K562 (cell line): ENCODE data around the gene PRR15L. TPM values are rescaled to one million over a fixed set of nuclear protein-coding genes. Genes with fewer than 3 reads are reported as not detected.

Experiments
- BRD4 ChIP-seq: fragments of 200-600 bp; sonication (generic); IDR thresholded peaks from 2 replicates; pipeline ENCODE4 v1.6.1; 2017; ENCODE audit warnings: inconsistent platforms
- CREM ChIP-seq: IDR thresholded peaks from 2 replicates; pipeline ENCODE4 v1.6.1; 2014; ENCODE audit warnings: antibody characterized with exemption, low read depth
- DPF2 ChIP-seq: fragments of 450-650 bp; IDR thresholded peaks from 2 replicates; pipeline ENCODE4 v1.6.1; 2016
- E2F4 ChIP-seq: sonication (generic); formaldehyde crosslinking; IDR thresholded peaks from 2 replicates; pipeline ENCODE4 v1.8.0; 2022; ENCODE audit warnings: mild to moderate bottlenecking, low read depth, missing genetic modification reagents
- ESRRA ChIP-seq: fragments of 450-650 bp; IDR thresholded peaks from 2 replicates; pipeline ENCODE4 v1.6.1; 2014; ENCODE audit warnings: low read depth, mild to moderate bottlenecking, moderate library complexity, borderline replicate concordance
- IRF2 ChIP-seq: sonication (generic); formaldehyde crosslinking; IDR thresholded peaks from 2 replicates; pipeline ENCODE4 v1.8.1; 2022; ENCODE audit warnings: mild to moderate bottlenecking, missing genetic modification reagents
- JUND ChIP-seq, 2 experiments: IDR thresholded peaks; 2 replicates in 1 of 2; 3 replicates in 1 of 2; pipeline ENCODE4 v1.6.1; 2011; ENCODE audit warnings: borderline replicate concordance in 2 of 2, low read depth in 2 of 2, low read length in 2 of 2, improper control_type of control experiment in 1 of 2, missing biosample characterization in 1 of 2, missing genetic modification characterization in 1 of 2, missing genetic modification reagents in 1 of 2
- KDM5B ChIP-seq: fragments of 200-600 bp; sonication (generic); IDR thresholded peaks from 2 replicates; pipeline ENCODE4 v1.6.1; 2012; ENCODE audit warnings: low read depth, mild to moderate bottlenecking, moderate library complexity, low read length, control low read depth, inconsistent platforms; ENCODE audit not compliant: insufficient replicate concordance
- MECOM ChIP-seq: fragments of 250-450 bp; sonication (Bioruptor Pico); IDR thresholded peaks from 2 replicates; pipeline ENCODE4 v1.8.0; 2022; ENCODE audit warnings: inconsistent platforms
- MTF1 ChIP-seq: fragments of 250-450 bp; sonication (Bioruptor Pico); IDR thresholded peaks from 2 replicates; pipeline ENCODE4 v1.9.0; 2021; ENCODE audit warnings: moderate library complexity, mild to moderate bottlenecking, inconsistent platforms, borderline replicate concordance
- NBN ChIP-seq: fragments of 450-650 bp; IDR thresholded peaks from 2 replicates; pipeline ENCODE4 v1.6.1; 2016; ENCODE audit warnings: low read depth, mild to moderate bottlenecking
- NCOA6 ChIP-seq: fragments of 450-650 bp; IDR thresholded peaks from 2 replicates; pipeline ENCODE4 v1.6.1; 2017; ENCODE audit warnings: mild to moderate bottlenecking
- NFIX ChIP-seq: fragments of 250-450 bp; sonication (Bioruptor Pico); IDR thresholded peaks from 2 replicates; pipeline ENCODE4 v1.4.0; 2020; ENCODE audit warnings: low read depth, mild to moderate bottlenecking, moderate library complexity
- NR2C1 ChIP-seq, 2 experiments: fragments of 450-650 bp; IDR thresholded peaks; 2 replicates each; pipeline ENCODE4 v1.6.1; 2017; ENCODE audit warnings: mild to moderate bottlenecking in 2 of 2, antibody characterized with exemption in 1 of 2, inconsistent platforms in 1 of 2, missing compliant biosample characterization in 1 of 2, missing genetic modification characterization in 1 of 2
- NR4A1 ChIP-seq, 2 experiments: fragments of 250-450 bp in 1 of 2; fragments of 450-650 bp in 1 of 2; sonication (Bioruptor Pico) in 1 of 2; IDR thresholded peaks; 2 replicates each; pipeline versions ENCODE4 v1.4.0 to v1.6.1; 2016 to 2020; ENCODE audit warnings: mild to moderate bottlenecking in 2 of 2, missing compliant biosample characterization in 1 of 2, missing genetic modification characterization in 1 of 2, moderate library complexity in 1 of 2
- POLR2G ChIP-seq: fragments of 200-400 bp; formaldehyde crosslinking; IDR thresholded peaks from 2 replicates; pipeline ENCODE4 v1.6.1; 2017; ENCODE audit warnings: low read depth, mild to moderate bottlenecking, antibody characterized with exemption, low read length, moderate library complexity
- PTBP1 ChIP-seq: fragments of 200-400 bp; formaldehyde crosslinking; IDR thresholded peaks from 2 replicates; pipeline ENCODE4 v1.6.1; 2017; ENCODE audit warnings: low read depth, low read length
- PTTG1 ChIP-seq: fragments of 450-650 bp; IDR thresholded peaks from 2 replicates; pipeline ENCODE4 v1.6.1; 2016; ENCODE audit warnings: low read depth, mild to moderate bottlenecking, missing genetic modification characterization, missing compliant biosample characterization
- SMAD3 ChIP-seq: fragments of 450-650 bp; formaldehyde crosslinking; conservative IDR thresholded peaks from 2 replicates; pipeline ENCODE4 v1.4.0; 2020; ENCODE audit warnings: mild to moderate bottlenecking
- SRSF3 ChIP-seq: fragments of 200-400 bp; formaldehyde crosslinking; IDR thresholded peaks from 2 replicates; pipeline ENCODE4 v1.6.1; 2016; ENCODE audit warnings: mild to moderate bottlenecking, low read length, moderate library complexity; ENCODE audit not compliant: insufficient read depth
- ZNF23 ChIP-seq: fragments of 250-450 bp; sonication (Bioruptor Pico); IDR thresholded peaks from 2 replicates; pipeline ENCODE4 v1.4.0; 2020; ENCODE audit warnings: mild to moderate bottlenecking
- ZNF274 ChIP-seq: IDR thresholded peaks from 2 replicates; pipeline ENCODE4 v1.6.1; 2011; ENCODE audit warnings: low read depth, mild to moderate bottlenecking, low read length, moderate library complexity, borderline replicate concordance
- ZNF347 ChIP-seq: fragments of 450-650 bp; formaldehyde crosslinking; IDR thresholded peaks from 2 replicates; pipeline ENCODE4 v1.4.0; 2020; ENCODE audit warnings: low read depth, mild to moderate bottlenecking, moderate library complexity
- ZNF561 ChIP-seq: fragments of 450-650 bp; formaldehyde crosslinking; conservative IDR thresholded peaks from 2 replicates; pipeline ENCODE4 v1.4.0; 2020; ENCODE audit warnings: mild to moderate bottlenecking, moderate library complexity
- ZNF668 ChIP-seq: fragments of 250-450 bp; sonication (Bioruptor Pico); IDR thresholded peaks from 2 replicates; pipeline ENCODE4 v1.8.0; 2022; ENCODE audit warnings: mild to moderate bottlenecking, inconsistent platforms
- polyA plus RNA-seq, 8 experiments: library from polyadenylated mRNA; depleted of rRNA in 4 of 8; stranded (reverse) in 5 of 8; unstranded in 3 of 8; fragments of >200 nt; fragmentation: Nextera tagmentation in 2 of 8; fragmentation: Illumina TruSeq in 1 of 8; extraction: Ambion mirVana in 2 of 8; extraction: Trizol in 1 of 8; gene quantifications; 2 replicates each; pipeline versions ENCODE4 v1.2.1 to v1.2.3, GENCODE V29; 2011 to 2014; ENCODE audit warnings: inconsistent platforms in 1 of 8, missing spikeins in 1 of 8
- total RNA-seq, 7 experiments: library from RNA; depleted of rRNA in 6 of 7; stranded (reverse); fragments of >200 nt in 6 of 7; fragmentation: Illumina TruSeq in 2 of 7; extraction: Trizol in 2 of 7; gene quantifications; 2 replicates each; pipeline versions ENCODE4 v1.2.1 to v1.2.3, GENCODE V29; 2011 to 2021; ENCODE audit warnings: low replicate concordance in 1 of 7
- TF ChIP-seq, protein P1 (sequence below): sonication (generic); formaldehyde crosslinking; IDR thresholded peaks from 2 replicates; pipeline ENCODE4 v1.8.0; 2022; ENCODE audit warnings: mild to moderate bottlenecking, missing genetic modification reagents
- TF ChIP-seq, protein P2 (sequence below): IDR thresholded peaks from 2 replicates; pipeline ENCODE4 v1.6.1; 2011; ENCODE audit not compliant: insufficient read length; ENCODE audit errors: extremely low read depth

The PRR15L gene
- total and polyA plus RNA-seq, 9 of the 15 experiments (the other 6 are each of a cell fraction or from before 2014, with no cell fraction given): 0.03 TPM; not detected in 8

GRCh38 chr17:47982645-47983390, 25.1 kb upstream of the PRR15L start (continued):
- no peak for TF ChIP-seq NR2C1 (IDR thresholded peaks at IDR 0.05)
- TF ChIP-seq NR2C1 (tag; IDR thresholded peaks at IDR 0.05): no peak
- no peak for TF ChIP-seq PTTG1 (tag)
- no peak for TF ChIP-seq PTBP1
- no peak for TF ChIP-seq NBN
- no peak for TF ChIP-seq ZNF347 (CRISPR knock-in tag)
- TF ChIP-seq, protein P1, sequence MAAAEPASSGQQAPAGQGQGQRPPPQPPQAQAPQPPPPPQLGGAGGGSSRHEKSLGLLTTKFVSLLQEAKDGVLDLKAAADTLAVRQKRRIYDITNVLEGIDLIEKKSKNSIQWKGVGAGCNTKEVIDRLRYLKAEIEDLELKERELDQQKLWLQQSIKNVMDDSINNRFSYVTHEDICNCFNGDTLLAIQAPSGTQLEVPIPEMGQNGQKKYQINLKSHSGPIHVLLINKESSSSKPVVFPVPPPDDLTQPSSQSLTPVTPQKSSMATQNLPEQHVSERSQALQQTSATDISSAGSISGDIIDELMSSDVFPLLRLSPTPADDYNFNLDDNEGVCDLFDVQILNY (CRISPR knock-in tag): no peak
- TF ChIP-seq NR4A1 (CRISPR knock-in tag; IDR thresholded peaks at IDR 0.05): no peak
- no peak for TF ChIP-seq NR4A1 (tag; IDR thresholded peaks at IDR 0.05)
- no peak for TF ChIP-seq ZNF274
- TF ChIP-seq NFIX (CRISPR knock-in tag): no peak
- no peak for TF ChIP-seq NCOA6
- TF ChIP-seq SRSF3: no peak
- no peak for TF ChIP-seq CREM
- TF ChIP-seq E2F4 (CRISPR knock-in tag): 0 out of 2 replicates have a peak, but pooled peaks have one; percentile 26
- no peak for TF ChIP-seq SMAD3
- no peak for TF ChIP-seq JUND (IDR thresholded peaks at IDR 0.05; ENCODE audit: borderline replicate concordance, low read depth, low read length)
- TF ChIP-seq JUND (tag; IDR thresholded peaks at IDR 0.05; ENCODE audit: borderline replicate concordance, low read depth, low read length): 0 out of 3 replicates have a peak, but pooled peaks have one; percentile 4
- no peak for TF ChIP-seq IRF2 (CRISPR knock-in tag)
- TF ChIP-seq ZNF668 (CRISPR knock-in tag): no peak
- no peak for TF ChIP-seq ZNF561
- TF ChIP-seq, protein P2, sequence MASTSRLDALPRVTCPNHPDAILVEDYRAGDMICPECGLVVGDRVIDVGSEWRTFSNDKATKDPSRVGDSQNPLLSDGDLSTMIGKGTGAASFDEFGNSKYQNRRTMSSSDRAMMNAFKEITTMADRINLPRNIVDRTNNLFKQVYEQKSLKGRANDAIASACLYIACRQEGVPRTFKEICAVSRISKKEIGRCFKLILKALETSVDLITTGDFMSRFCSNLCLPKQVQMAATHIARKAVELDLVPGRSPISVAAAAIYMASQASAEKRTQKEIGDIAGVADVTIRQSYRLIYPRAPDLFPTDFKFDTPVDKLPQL: no peak
- peak; percentile 17; the same call in 1 of the 2 replicates for TF ChIP-seq DPF2
- no peak for TF ChIP-seq MTF1
- TF ChIP-seq POLR2G: 0 out of 2 replicates have a peak, but pooled peaks have one; percentile 18
- no peak for TF ChIP-seq ZNF23 (CRISPR knock-in tag)
- no peak; the same call in 1 of the 2 replicates for TF ChIP-seq ESRRA
- peak; percentile 8 for TF ChIP-seq KDM5B
- TF ChIP-seq BRD4: no peak; the same call in 1 of the 2 replicates
- no peak for TF ChIP-seq MECOM (CRISPR knock-in tag)
